ENCODE measurements around the gene CNOT6L. TPM values are rescaled to one million over a fixed set of nuclear protein-coding genes. Genes with fewer than 3 reads are reported as not detected.

CNOT6L gene
- total and polyA plus RNA-seq, 2 of the 4 experiments (the other 2 are of a cell fraction): 3.5 to 21.1 TPM

DNA sequence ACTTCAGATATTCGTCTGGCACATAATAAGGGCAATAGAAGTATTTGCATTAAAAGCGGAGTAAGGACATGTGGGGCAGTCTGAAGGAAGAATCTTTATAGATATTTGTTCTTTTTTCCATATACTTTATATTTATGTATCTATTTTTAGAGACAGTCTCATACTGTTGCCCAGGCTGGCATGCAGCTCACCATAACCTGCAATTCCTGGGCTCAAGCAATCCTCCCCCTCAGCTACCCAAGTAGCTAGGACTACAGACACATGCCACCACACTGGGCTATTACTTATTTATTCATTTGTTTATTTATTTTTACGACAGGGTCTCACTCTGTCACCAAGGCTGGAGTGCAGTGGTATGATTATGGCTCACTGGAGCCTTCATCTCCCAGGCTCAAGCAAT lies 26.8 kb upstream of the CNOT6L start:
- no peak overlapping the region for H3K4me3 ChIP-seq (ENCODE audit: insufficient read depth, low read depth, low read length)
- no peaks in the 10 kb centered on the region for H3K9me3 ChIP-seq (ENCODE audit: control insufficient read depth, insufficient read depth, low read length)
- H2AK9ac ChIP-seq (replicated peaks; ENCODE audit: low read depth, low read length, poor library complexity): no peak overlapping the region
- POLR2A ChIA-PET (ENCODE audit: unreplicated experiment): no interaction called here
- no peak overlapping the region for H2BK120ac ChIP-seq (ENCODE audit: low read depth, low read length)
- no peak overlapping the region for H4K8ac ChIP-seq (ENCODE audit: low read depth in 2 of 2, low read length in 2 of 2)
- H2AK5ac ChIP-seq (ENCODE audit: low read depth, low read length): no peak overlapping the region
- no peak overlapping the region for H4K91ac ChIP-seq (ENCODE audit: insufficient read depth, low read depth, low read length)
- H3K9me1 ChIP-seq (ENCODE audit: insufficient read depth, low read length): no peaks in the 10 kb centered on the region
- no peak overlapping the region for H2BK5ac ChIP-seq (ENCODE audit: low read depth, low read length, poor library complexity, severe bottlenecking)
- no CpG with 5 or more reads among the region's 3 CpGs for WGBS, 2 experiments (ENCODE audit: extremely low coverage in 2 of 2, insufficient read length in 1 of 2)
- no peaks in the 10 kb centered on the region for H3K36me3 ChIP-seq (ENCODE audit: control insufficient read depth, insufficient read depth, low read length)
- H3K4ac ChIP-seq (ENCODE audit: low read depth, low read length): no peak overlapping the region
- H3K14ac ChIP-seq (replicated peaks; ENCODE audit: low read depth, low read length): no peak overlapping the region
- no peak overlapping the region for H2BK20ac ChIP-seq (ENCODE audit: low read depth, low read length)
- no peak overlapping the region for H3K23ac ChIP-seq (ENCODE audit: low read depth, low read length)
- no peak overlapping the region for H3K56ac ChIP-seq (ENCODE audit: extremely low read depth, insufficient read depth, low read length)
- H3K4me1 ChIP-seq (ENCODE audit: control insufficient read depth, insufficient read depth, low read length): no peaks in the 10 kb centered on the region
- H3K27ac ChIP-seq (ENCODE audit: insufficient read depth, low read length): no peak overlapping the region
- H3K9ac ChIP-seq (ENCODE audit: low read depth, low read length): no peak overlapping the region
- H3K4me2 ChIP-seq (ENCODE audit: low read depth, low read length): no peak overlapping the region
- DNase-seq (no peak), ATAC-seq (ENCODE audit: low read depth) (no peak)
- H3K18ac ChIP-seq (ENCODE audit: low read depth, low read length): no peak overlapping the region
- H3K79me1 ChIP-seq (ENCODE audit: low read depth in 1 of 2, low read length in 2 of 2): no peaks in the 10 kb centered on the region
- CTCF ChIA-PET: interaction anchor here (0.5 to 0.6 kb wide), 2 partner anchors 18 to 534 kb away, joined by 3 to 4 read pairs; no protein-coding TSS in a partner anchor
- H4K5ac ChIP-seq (ENCODE audit: low read depth, low read length): no peak overlapping the region
- H4K20me1 ChIP-seq (ENCODE audit: insufficient read depth, low read length): no peaks in the 10 kb centered on the region
- intact Hi-C loops (cut with micrococcal nuclease) (no loop called here), in situ Hi-C loops (cut with MboI; ENCODE audit: low sequenced_read_pairs) (no loop called here), dilution Hi-C loops (cut with HindIII; ENCODE audit: low sequenced_read_pairs, unreplicated experiment) (no loop called here)
- no peak overlapping the region for H2BK15ac ChIP-seq (ENCODE audit: low read depth, low read length)
- no TSS peak for BruUV-seq (replicated peaks)
- TF ChIP-seq CEBPB (IDR thresholded peaks at IDR 0.05; ENCODE audit: low read depth, low read length): no peak
- TF ChIP-seq NFE2L2 (IDR thresholded peaks at IDR 0.05; ENCODE audit: low read depth, low read length): no peak
- TF ChIP-seq, protein P1, sequence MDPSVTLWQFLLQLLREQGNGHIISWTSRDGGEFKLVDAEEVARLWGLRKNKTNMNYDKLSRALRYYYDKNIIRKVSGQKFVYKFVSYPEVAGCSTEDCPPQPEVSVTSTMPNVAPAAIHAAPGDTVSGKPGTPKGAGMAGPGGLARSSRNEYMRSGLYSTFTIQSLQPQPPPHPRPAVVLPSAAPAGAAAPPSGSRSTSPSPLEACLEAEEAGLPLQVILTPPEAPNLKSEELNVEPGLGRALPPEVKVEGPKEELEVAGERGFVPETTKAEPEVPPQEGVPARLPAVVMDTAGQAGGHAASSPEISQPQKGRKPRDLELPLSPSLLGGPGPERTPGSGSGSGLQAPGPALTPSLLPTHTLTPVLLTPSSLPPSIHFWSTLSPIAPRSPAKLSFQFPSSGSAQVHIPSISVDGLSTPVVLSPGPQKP (IDR thresholded peaks at IDR 0.05; ENCODE audit: borderline replicate concordance, low read depth, low read length): no peak
- TF ChIP-seq SMC3 (IDR thresholded peaks at IDR 0.05; ENCODE audit: low read depth, low read length): no peak
- TF ChIP-seq FOS (IDR thresholded peaks at IDR 0.05; ENCODE audit: low read depth, low read length): no peak
- no peak for TF ChIP-seq MAFK (IDR thresholded peaks at IDR 0.05; ENCODE audit: low read depth, low read length)
- H2AFZ ChIP-seq (replicated peaks; ENCODE audit: low read length, poor library complexity): no peak overlapping the region
- peaks cover 2% of the 10 kb centered on the region; the same call in 1 of the 2 replicates for H3K27me3 ChIP-seq (ENCODE audit: control insufficient read depth, insufficient read depth, low read length)
